ENCODE results near the gene TSGA10IP. TPM values are rescaled to one million over a fixed set of nuclear protein-coding genes. Genes with fewer than 3 reads are reported as not detected.

TSGA10IP gene
- total RNA-seq, 1 experiment from 2014 or later = not detected

GRCh38 chr11:65961267-65962140, 16.2 kb downstream of the TSGA10IP start, which contains the start of gene SART1:
Gene SART1, plus strand, starts transcription at chr11:65961734. Its CDS starts 47 bp downstream, at chr11:65961781.
- no peaks in the 10 kb centered on the region; the same call in 1 of the 2 replicates for H3F3A ChIP-seq (ENCODE audit: insufficient read depth, low read depth)
- peaks cover 35% of the 10 kb centered on the region for H3K79me2 ChIP-seq (ENCODE audit: low read depth)
- DNase-seq = peak; percentile 94 to 97
- H3K9me2 ChIP-seq (ENCODE audit: insufficient read depth) = no peaks in the 10 kb centered on the region
- peak within 1 kb of the TSS; percentile 63 for H3K27ac ChIP-seq
- BruUV-seq (replicated peaks) = TSS peak; percentile 91
- peak within 1 kb of the TSS; percentile 71 for H3K4me3 ChIP-seq
- intact Hi-C loops (cut with micrococcal nuclease; ENCODE audit: unreplicated experiment) = loop anchor here (1.0 kb wide), 2 partner anchors 42 to 73 kb away; partner anchors contain the start of genes C11orf68, DRAP1 and FIBP
- H3K36me3 ChIP-seq (ENCODE audit: low read depth) = peaks cover 9% of the 10 kb centered on the region; the same call in 1 of the 2 replicates
- ChIA-PET CTCF (interaction anchor here (1.6 kb wide), 1 partner anchor 73 kb away, joined by 7 read pairs; the partner anchor contains the start of gene FIBP), POLR2A (ENCODE audit: unreplicated experiment) (interaction anchor here (0.6 to 0.9 kb wide), 2 partner anchors 72 to 183 kb away, joined by 3 to 6 read pairs; no protein-coding TSS in a partner anchor)
- H3K4me2 ChIP-seq = peak within 1 kb of the TSS; percentile 95
- no peaks in the 10 kb centered on the region for H3K9me3 ChIP-seq (ENCODE audit: insufficient read depth, low read depth)
- H4K20me1 ChIP-seq (ENCODE audit: insufficient read depth) = peaks cover 17% of the 10 kb centered on the region
- TF ChIP-seq EZH2 (IDR thresholded peaks at IDR 0.05; ENCODE audit: low read depth) (no peak), CTCF (conservative IDR thresholded peaks at IDR 0.05) (no peak)
- peaks cover 13% of the 10 kb centered on the region for H3K4me1 ChIP-seq (replicated peaks; ENCODE audit: insufficient read depth)
- peak within 1 kb of the TSS; percentile 93 for H2AFZ ChIP-seq
- no peaks in the 10 kb centered on the region for H3K27me3 ChIP-seq (ENCODE audit: insufficient read depth, low read depth)

DNA sequence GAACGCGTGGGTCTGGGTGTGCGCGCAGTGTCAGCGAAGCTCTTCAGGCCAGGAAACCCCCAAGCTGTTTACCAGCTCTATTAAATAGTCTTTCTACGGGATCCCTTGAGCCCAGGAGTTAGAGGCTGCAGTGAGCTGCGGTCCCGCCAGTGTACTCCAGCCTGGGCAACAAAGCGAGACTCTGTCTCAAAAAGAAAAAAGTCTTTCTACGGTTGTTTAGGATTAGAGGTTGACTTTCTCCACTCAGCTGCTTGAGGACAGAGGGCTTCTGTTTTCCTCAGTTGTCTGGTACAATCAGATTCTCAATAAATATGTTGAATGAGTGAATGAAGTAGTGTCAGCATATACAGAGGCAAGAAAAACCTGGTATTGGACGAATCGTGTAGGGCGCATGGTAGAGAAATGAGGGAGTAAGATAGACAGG, 16.9 kb downstream of the TSGA10IP start:
- BruUV-seq (replicated peaks) = TSS peak; percentile 56
- H3F3A ChIP-seq (ENCODE audit: insufficient read depth, low read depth) = no peaks in the 10 kb centered on the region; the same call in 1 of the 2 replicates
- peak overlapping the region; percentile 95 for H3K4me2 ChIP-seq
- H3K9me3 ChIP-seq (ENCODE audit: insufficient read depth, low read depth) = no peaks in the 10 kb centered on the region
- POLR2A ChIA-PET (ENCODE audit: unreplicated experiment) = interaction anchor here (0.7 to 0.9 kb wide), 2 partner anchors 72 to 144 kb away, joined by 3 to 10 read pairs; no protein-coding TSS in a partner anchor
- peaks cover 35% of the 10 kb centered on the region for H3K79me2 ChIP-seq (ENCODE audit: low read depth)
- H3K9me2 ChIP-seq (ENCODE audit: insufficient read depth) = no peaks in the 10 kb centered on the region
- peaks cover 14% of the 10 kb centered on the region; the same call in 1 of the 2 replicates for H3K36me3 ChIP-seq (ENCODE audit: low read depth)
- TF ChIP-seq EZH2 (IDR thresholded peaks at IDR 0.05; ENCODE audit: low read depth) (no peak), CTCF (conservative IDR thresholded peaks at IDR 0.05) (no peak)
- H3K27ac ChIP-seq = no peak overlapping the region
- H3K4me3 ChIP-seq = peak overlapping the region; percentile 71
- H3K27me3 ChIP-seq (ENCODE audit: insufficient read depth, low read depth) = no peaks in the 10 kb centered on the region
- no peak for DNase-seq
- H2AFZ ChIP-seq = no peak overlapping the region
- intact Hi-C loops (cut with micrococcal nuclease; ENCODE audit: unreplicated experiment) = no loop called here
- H3K4me1 ChIP-seq (replicated peaks; ENCODE audit: insufficient read depth) = peaks cover 13% of the 10 kb centered on the region
- CTCF ChIA-PET = interaction anchor here (0.5 to 1.6 kb wide), 3 partner anchors 39 to 75 kb away, joined by 7 to 11 read pairs (median 9); partner anchors contain the start of gene FIBP
- peaks cover 17% of the 10 kb centered on the region for H4K20me1 ChIP-seq (ENCODE audit: insufficient read depth)

DNA sequence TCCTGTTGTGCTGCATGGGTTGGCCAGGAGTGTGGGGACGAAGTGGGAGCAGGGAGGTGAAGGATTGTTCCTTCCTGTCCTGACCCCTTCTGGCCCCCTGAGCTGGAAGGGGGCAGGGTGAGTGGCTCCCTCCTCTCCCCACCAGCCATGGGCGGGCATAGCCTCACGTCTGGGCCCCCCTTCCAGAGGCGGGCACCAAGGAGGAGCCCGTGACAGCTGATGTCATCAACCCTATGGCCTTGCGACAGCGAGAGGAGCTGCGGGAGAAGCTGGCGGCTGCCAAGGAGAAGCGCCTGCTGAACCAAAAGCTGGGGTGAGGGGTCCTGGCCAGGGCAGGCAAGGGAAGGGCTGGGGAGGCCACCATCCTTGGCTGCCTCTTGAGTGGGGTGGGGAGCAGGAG, 19.6 kb downstream of the TSGA10IP start:
- intact Hi-C loops (cut with micrococcal nuclease; ENCODE audit: unreplicated experiment) = no loop called here
- no peak for TF ChIP-seq EZH2 (IDR thresholded peaks at IDR 0.05; ENCODE audit: low read depth)
- no peak for TF ChIP-seq CTCF (conservative IDR thresholded peaks at IDR 0.05)
- no peak for DNase-seq
- peaks cover 19% of the 10 kb centered on the region; the same call in 1 of the 2 replicates for H3K36me3 ChIP-seq (ENCODE audit: low read depth)
- peaks cover 4% of the 10 kb centered on the region; the same call in 1 of the 2 replicates for H3F3A ChIP-seq (ENCODE audit: insufficient read depth, low read depth)
- H3K9me2 ChIP-seq (ENCODE audit: insufficient read depth) = no peaks in the 10 kb centered on the region
- H2AFZ ChIP-seq = no peak overlapping the region
- peaks cover 13% of the 10 kb centered on the region for H3K4me1 ChIP-seq (replicated peaks; ENCODE audit: insufficient read depth)
- no TSS peak for BruUV-seq (replicated peaks)
- H3K27ac ChIP-seq = no peak overlapping the region
- no peaks in the 10 kb centered on the region for H3K9me3 ChIP-seq (ENCODE audit: insufficient read depth, low read depth)
- H3K4me3 ChIP-seq = no peak overlapping the region
- H4K20me1 ChIP-seq (ENCODE audit: insufficient read depth) = peaks cover 17% of the 10 kb centered on the region
- no peaks in the 10 kb centered on the region for H3K27me3 ChIP-seq (ENCODE audit: insufficient read depth, low read depth)
- peaks cover 35% of the 10 kb centered on the region for H3K79me2 ChIP-seq (ENCODE audit: low read depth)
- ChIA-PET CTCF (interaction anchor here (0.6 kb wide), 1 partner anchor 242 kb away, joined by 3 read pairs; no protein-coding TSS in a partner anchor), POLR2A (ENCODE audit: unreplicated experiment) (no interaction called here)
- H3K4me2 ChIP-seq = no peak overlapping the region

Measured in PC-9 (cell line).